GM23338 (cell line): ENCODE data around the gene NUAK2. TPM values are rescaled to one million over a fixed set of nuclear protein-coding genes. Genes with fewer than 3 reads are reported as not detected.

Experiments used
- ATAC-seq: fragments of 200-7000 bp; cut with Tn5 transposase; 3 replicates; pipeline ENCODE4 v1.9.1; 2020
- DNase-seq: peaks from one replicate; pipeline ENCODE4 v3.0.0-alpha.2; 2015; ENCODE audit warnings: low spot score
- H2AFZ ChIP-seq: fragments of 200-600 bp; sonication (generic); 2 replicates; pipeline ENCODE4 v1.8.0; 2016; ENCODE audit warnings: antibody characterized with exemption, mild to moderate bottlenecking, moderate library complexity
- H3F3A ChIP-seq: fragments of 200-600 bp; sonication (generic); replicated peaks from 2 replicates; pipeline ENCODE4 v1.8.0; 2017; ENCODE audit warnings: antibody characterized with exemption, mixed run types, low read depth
- H3K27ac ChIP-seq: fragments of 200-600 bp; sonication (generic); 2 replicates; pipeline ENCODE4 v1.6.1; 2016; ENCODE audit warnings: low read depth
- H3K27me3 ChIP-seq: fragments of 200-600 bp; sonication (generic); 2 replicates; pipeline ENCODE4 v1.8.0; 2016; ENCODE audit warnings: mild to moderate bottlenecking, mixed run types, moderate library complexity; ENCODE audit not compliant: insufficient read depth
- H3K36me3 ChIP-seq: fragments of 200-600 bp; sonication (generic); 2 replicates; pipeline ENCODE4 v1.8.0; 2016; ENCODE audit warnings: mild to moderate bottlenecking; ENCODE audit not compliant: insufficient read depth
- H3K4me1 ChIP-seq: fragments of 200-600 bp; sonication (generic); 2 replicates; pipeline ENCODE4 v1.8.0; 2016; ENCODE audit warnings: mild to moderate bottlenecking, moderate library complexity; ENCODE audit not compliant: insufficient read depth
- H3K4me2 ChIP-seq: fragments of 200-600 bp; sonication (generic); 2 replicates; pipeline ENCODE4 v1.7.1; 2017; ENCODE audit warnings: mixed run types
- H3K4me3 ChIP-seq: fragments of 200-600 bp; sonication (generic); 2 replicates; pipeline ENCODE4 v1.6.1; 2016; ENCODE audit warnings: mixed run types
- H3K79me2 ChIP-seq: fragments of 200-600 bp; sonication (generic); replicated peaks from 2 replicates; pipeline ENCODE4 v1.8.0; 2017; ENCODE audit warnings: mild to moderate bottlenecking; ENCODE audit not compliant: insufficient read depth
- H3K9me2 ChIP-seq: fragments of 200-600 bp; sonication (generic); 2 replicates; pipeline ENCODE4 v1.8.0; 2017; ENCODE audit not compliant: insufficient read depth
- H4K20me1 ChIP-seq: fragments of 200-600 bp; sonication (generic); replicated peaks from 2 replicates; pipeline ENCODE4 v1.8.0; 2017; ENCODE audit warnings: mild to moderate bottlenecking; ENCODE audit not compliant: insufficient read depth
- H3K27ac Mint-ChIP-seq: 2 replicates; pipeline ENCODE4 v1.8.0; 2020; ENCODE audit warnings: inconsistent platforms, mild to moderate bottlenecking, moderate library complexity, mixed read lengths
- H3K27me3 Mint-ChIP-seq: 3 replicates; pipeline ENCODE4 v1.8.0; 2022; ENCODE audit warnings: low read depth, mild to moderate bottlenecking, moderate library complexity, mixed read lengths, inconsistent platforms; ENCODE audit not compliant: insufficient read depth, poor library complexity
- H3K36me3 Mint-ChIP-seq: 3 replicates; pipeline ENCODE4 v1.8.0; 2021; ENCODE audit warnings: low read depth, mild to moderate bottlenecking, inconsistent platforms, moderate library complexity, mixed read lengths
- H3K4me1 Mint-ChIP-seq: 3 replicates; pipeline ENCODE4 v1.8.0; 2020; ENCODE audit warnings: mild to moderate bottlenecking, inconsistent platforms, mixed read lengths
- H3K4me3 Mint-ChIP-seq: 3 replicates; pipeline ENCODE4 v1.8.0; 2021; ENCODE audit warnings: moderate library complexity, mild to moderate bottlenecking, inconsistent platforms, mixed read lengths
- H3K9me3 Mint-ChIP-seq: 3 replicates; pipeline ENCODE4 v1.8.0; 2020; ENCODE audit warnings: moderate library complexity, mild to moderate bottlenecking, inconsistent platforms, mixed read lengths
- EZH2phosphoT487 ChIP-seq: fragments of 200-600 bp; sonication (generic); IDR thresholded peaks from one replicate; pipeline ENCODE4 v1.8.1; 2018; ENCODE audit warnings: antibody characterized with exemption; ENCODE audit not compliant: unreplicated experiment
- JUNB ChIP-seq: IDR thresholded peaks from one replicate; pipeline ENCODE4 v1.6.1; 2016; ENCODE audit warnings: antibody characterized with exemption; ENCODE audit not compliant: unreplicated experiment
- NANOG ChIP-seq: IDR thresholded peaks from 2 replicates; pipeline ENCODE4 v1.6.1; 2016; ENCODE audit warnings: antibody characterized with exemption, borderline replicate concordance
- STAT1 ChIP-seq: IDR thresholded peaks from one replicate; pipeline ENCODE4 v1.6.1; 2016; ENCODE audit warnings: antibody characterized with exemption; ENCODE audit not compliant: unreplicated experiment
- ZNF114 ChIP-seq: fragments of 250-450 bp; sonication (Bioruptor Pico); IDR thresholded peaks from 2 replicates; pipeline ENCODE4 v1.5.0; 2020; ENCODE audit warnings: mild to moderate bottlenecking, moderate library complexity
- polyA plus RNA-seq: library from polyadenylated mRNA; unstranded; fragments of >200 nt; fragmentation: Nextera tagmentation; extraction: Ambion mirVana; gene quantifications from 2 replicates; pipeline ENCODE4 v1.2.1, GENCODE V29; 2016
- total RNA-seq: library from RNA; depleted of rRNA; stranded (reverse); fragments of >200 nt; shearing (Covaris generic); gene quantifications from 2 replicates; pipeline ENCODE4 v1.2.3, GENCODE V29; 2014
- TF ChIP-seq, protein P1 (sequence below), 2 experiments: fragments of 200-600 bp in 1 of 2; sonication (generic) in 1 of 2; conservative IDR thresholded peaks; 2 replicates each; pipeline versions ENCODE4 v1.5.1 to v1.6.1; 2016 to 2017; ENCODE audit warnings: antibody characterized with exemption in 2 of 2, low read depth in 2 of 2, mild to moderate bottlenecking in 2 of 2, moderate library complexity in 1 of 2
- TF ChIP-seq, protein P2 (sequence below): IDR thresholded peaks from one replicate; pipeline ENCODE4 v1.6.1; 2018; ENCODE audit warnings: antibody characterized with exemption; ENCODE audit not compliant: unreplicated experiment
- TF ChIP-seq, protein P3 (sequence below): IDR thresholded peaks from 2 replicates; pipeline ENCODE4 v1.6.1; 2016; ENCODE audit warnings: antibody characterized with exemption

The NUAK2 gene
- total and polyA plus RNA-seq, 2 experiments from 2014 or later, result 7.8 to 15.3 TPM

DNA sequence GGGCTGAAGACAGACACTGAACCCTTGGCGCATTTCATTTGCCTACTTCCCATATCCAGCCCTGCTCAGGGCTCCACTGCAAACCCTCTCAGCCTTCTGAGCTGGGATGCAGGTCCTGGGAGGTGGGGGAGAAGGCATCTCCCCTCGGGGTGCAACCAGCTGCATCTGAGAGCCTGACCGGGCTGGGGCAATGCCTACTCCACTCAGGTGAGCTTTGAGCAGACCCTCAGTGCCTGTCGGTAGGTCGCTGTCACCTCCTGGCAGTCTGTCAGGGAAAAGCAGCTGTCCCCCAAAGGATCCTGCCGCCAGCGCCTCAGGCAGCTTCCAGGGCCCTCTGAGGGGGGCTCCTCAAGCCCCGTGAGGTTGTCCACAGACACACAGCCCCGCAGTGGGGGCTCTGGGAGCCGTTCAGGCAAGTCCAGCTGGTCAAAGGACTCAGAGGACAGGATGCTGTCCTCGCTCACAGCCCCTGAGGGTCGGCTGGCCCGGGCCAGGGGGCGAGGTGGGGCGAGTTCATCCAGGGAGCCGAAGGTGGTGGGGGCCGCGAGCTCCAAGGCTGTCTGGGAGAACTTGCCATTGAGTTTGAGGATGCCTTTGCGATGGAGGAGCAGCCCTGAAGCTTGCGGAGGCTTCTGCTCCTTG is 18.2 kb downstream of the NUAK2 start:
- H3F3A ChIP-seq, result peaks cover 12% of the 10 kb centered on the region
- TF ChIP-seq, protein P1, sequence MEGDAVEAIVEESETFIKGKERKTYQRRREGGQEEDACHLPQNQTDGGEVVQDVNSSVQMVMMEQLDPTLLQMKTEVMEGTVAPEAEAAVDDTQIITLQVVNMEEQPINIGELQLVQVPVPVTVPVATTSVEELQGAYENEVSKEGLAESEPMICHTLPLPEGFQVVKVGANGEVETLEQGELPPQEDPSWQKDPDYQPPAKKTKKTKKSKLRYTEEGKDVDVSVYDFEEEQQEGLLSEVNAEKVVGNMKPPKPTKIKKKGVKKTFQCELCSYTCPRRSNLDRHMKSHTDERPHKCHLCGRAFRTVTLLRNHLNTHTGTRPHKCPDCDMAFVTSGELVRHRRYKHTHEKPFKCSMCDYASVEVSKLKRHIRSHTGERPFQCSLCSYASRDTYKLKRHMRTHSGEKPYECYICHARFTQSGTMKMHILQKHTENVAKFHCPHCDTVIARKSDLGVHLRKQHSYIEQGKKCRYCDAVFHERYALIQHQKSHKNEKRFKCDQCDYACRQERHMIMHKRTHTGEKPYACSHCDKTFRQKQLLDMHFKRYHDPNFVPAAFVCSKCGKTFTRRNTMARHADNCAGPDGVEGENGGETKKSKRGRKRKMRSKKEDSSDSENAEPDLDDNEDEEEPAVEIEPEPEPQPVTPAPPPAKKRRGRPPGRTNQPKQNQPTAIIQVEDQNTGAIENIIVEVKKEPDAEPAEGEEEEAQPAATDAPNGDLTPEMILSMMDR (conservative IDR thresholded peaks at IDR 0.05; ENCODE audit: low read depth in 2 of 2), result 0 out of 4 replicates have a peak, but pooled peaks of 1 of the 2 experiments have one; percentile 22
- no peak for TF ChIP-seq STAT1
- H3K4me1 Mint-ChIP-seq, result peaks cover 40% of the 10 kb centered on the region
- peaks cover 28% of the 10 kb centered on the region for H3K4me1 ChIP-seq
- peak overlapping the region; percentile 90 for H3K27ac Mint-ChIP-seq
- H3K36me3 ChIP-seq, result peaks cover 28% of the 10 kb centered on the region
- no peak overlapping the region for H2AFZ ChIP-seq
- H3K9me2 ChIP-seq, result no peaks in the 10 kb centered on the region
- no peak overlapping the region for H3K4me3 ChIP-seq
- peak overlapping the region; percentile 100 for H3K27ac ChIP-seq
- ATAC-seq, result no peak
- H3K27me3 Mint-ChIP-seq, result peaks cover 19% of the 10 kb centered on the region
- no peaks in the 10 kb centered on the region for H4K20me1 ChIP-seq
- no peak for DNase-seq
- H3K4me2 ChIP-seq, result 0 out of 2 replicates have a peak overlapping the region, but pooled peaks have one; percentile 19
- H3K9me3 Mint-ChIP-seq, result no peaks in the 10 kb centered on the region
- H3K79me2 ChIP-seq, result peaks cover 4% of the 10 kb centered on the region; the same call in 1 of the 2 replicates
- peaks cover 61% of the 10 kb centered on the region for H3K36me3 Mint-ChIP-seq
- no peaks in the 10 kb centered on the region for H3K27me3 ChIP-seq
- no peak overlapping the region; the same call in 2 of the 3 replicates for H3K4me3 Mint-ChIP-seq

DNA sequence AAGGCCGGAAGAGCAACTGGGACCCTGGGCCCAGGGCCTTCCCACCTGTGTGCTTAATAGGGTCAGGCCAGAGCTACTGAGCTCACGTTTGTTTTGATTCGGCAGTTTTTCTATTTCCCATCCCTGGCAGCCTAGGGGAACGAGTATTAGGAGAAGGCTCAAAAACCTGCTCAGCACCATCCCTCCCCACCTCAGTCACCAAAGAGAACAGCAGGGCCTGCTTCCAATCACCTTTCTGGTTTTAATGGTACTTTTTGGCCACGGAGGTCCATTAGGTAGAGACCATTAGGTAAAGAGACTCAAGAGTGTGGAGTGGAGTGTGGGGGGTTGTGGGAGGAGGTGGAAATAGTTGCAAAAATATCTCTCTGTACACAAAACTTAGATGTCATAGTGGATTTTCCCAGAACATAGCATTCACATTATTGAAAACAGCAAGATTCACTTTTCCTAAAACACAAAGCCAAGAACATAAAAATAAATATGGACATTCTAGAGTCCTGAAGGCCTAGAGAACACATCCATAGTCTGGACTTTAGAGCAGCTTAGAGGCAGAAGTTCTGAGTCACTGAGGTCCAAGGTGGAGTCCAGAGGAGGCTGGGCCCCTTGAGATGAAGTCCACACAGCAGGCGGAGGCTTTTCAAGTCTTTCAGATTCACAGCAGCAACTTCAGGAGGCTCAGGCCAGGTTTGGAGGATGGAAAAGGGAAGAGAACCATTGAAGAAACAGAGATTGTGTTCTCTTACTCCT is 19.5 kb downstream of the NUAK2 start:
- H3K36me3 ChIP-seq, result peaks cover 15% of the 10 kb centered on the region
- Mint-ChIP-seq H3K36me3 (peaks cover 47% of the 10 kb centered on the region), H3K27ac (peak overlapping the region; percentile 100), H3K4me1 (peaks cover 48% of the 10 kb centered on the region), H3K9me3 (no peaks in the 10 kb centered on the region), H3K4me3 (peak overlapping the region; percentile 57), H3K27me3 (peaks cover 23% of the 10 kb centered on the region)
- peak overlapping the region; percentile 66 for H3K4me2 ChIP-seq
- H3F3A ChIP-seq, result peaks cover 12% of the 10 kb centered on the region
- H3K9me2 ChIP-seq, result no peaks in the 10 kb centered on the region
- H2AFZ ChIP-seq, result no peak overlapping the region
- no peaks in the 10 kb centered on the region for H3K27me3 ChIP-seq
- ATAC-seq (no peak), DNase-seq (no peak)
- H3K4me1 ChIP-seq, result peaks cover 34% of the 10 kb centered on the region
- H3K79me2 ChIP-seq, result peaks cover 4% of the 10 kb centered on the region; the same call in 1 of the 2 replicates
- H3K4me3 ChIP-seq, result peak overlapping the region; percentile 37
- H3K27ac ChIP-seq, result peak overlapping the region; percentile 100
- no peaks in the 10 kb centered on the region for H4K20me1 ChIP-seq
- TF ChIP-seq JUNB, result no peak
- TF ChIP-seq NANOG, result no peak
- TF ChIP-seq ZNF114 (CRISPR knock-in tag), result no peak
- TF ChIP-seq, protein P1 (conservative IDR thresholded peaks at IDR 0.05; ENCODE audit: low read depth in 2 of 2), result no peak
- TF ChIP-seq EZH2phosphoT487, result no peak
- TF ChIP-seq, protein P2, sequence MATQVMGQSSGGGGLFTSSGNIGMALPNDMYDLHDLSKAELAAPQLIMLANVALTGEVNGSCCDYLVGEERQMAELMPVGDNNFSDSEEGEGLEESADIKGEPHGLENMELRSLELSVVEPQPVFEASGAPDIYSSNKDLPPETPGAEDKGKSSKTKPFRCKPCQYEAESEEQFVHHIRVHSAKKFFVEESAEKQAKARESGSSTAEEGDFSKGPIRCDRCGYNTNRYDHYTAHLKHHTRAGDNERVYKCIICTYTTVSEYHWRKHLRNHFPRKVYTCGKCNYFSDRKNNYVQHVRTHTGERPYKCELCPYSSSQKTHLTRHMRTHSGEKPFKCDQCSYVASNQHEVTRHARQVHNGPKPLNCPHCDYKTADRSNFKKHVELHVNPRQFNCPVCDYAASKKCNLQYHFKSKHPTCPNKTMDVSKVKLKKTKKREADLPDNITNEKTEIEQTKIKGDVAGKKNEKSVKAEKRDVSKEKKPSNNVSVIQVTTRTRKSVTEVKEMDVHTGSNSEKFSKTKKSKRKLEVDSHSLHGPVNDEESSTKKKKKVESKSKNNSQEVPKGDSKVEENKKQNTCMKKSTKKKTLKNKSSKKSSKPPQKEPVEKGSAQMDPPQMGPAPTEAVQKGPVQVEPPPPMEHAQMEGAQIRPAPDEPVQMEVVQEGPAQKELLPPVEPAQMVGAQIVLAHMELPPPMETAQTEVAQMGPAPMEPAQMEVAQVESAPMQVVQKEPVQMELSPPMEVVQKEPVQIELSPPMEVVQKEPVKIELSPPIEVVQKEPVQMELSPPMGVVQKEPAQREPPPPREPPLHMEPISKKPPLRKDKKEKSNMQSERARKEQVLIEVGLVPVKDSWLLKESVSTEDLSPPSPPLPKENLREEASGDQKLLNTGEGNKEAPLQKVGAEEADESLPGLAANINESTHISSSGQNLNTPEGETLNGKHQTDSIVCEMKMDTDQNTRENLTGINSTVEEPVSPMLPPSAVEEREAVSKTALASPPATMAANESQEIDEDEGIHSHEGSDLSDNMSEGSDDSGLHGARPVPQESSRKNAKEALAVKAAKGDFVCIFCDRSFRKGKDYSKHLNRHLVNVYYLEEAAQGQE, result no peak
- TF ChIP-seq, protein P3, sequence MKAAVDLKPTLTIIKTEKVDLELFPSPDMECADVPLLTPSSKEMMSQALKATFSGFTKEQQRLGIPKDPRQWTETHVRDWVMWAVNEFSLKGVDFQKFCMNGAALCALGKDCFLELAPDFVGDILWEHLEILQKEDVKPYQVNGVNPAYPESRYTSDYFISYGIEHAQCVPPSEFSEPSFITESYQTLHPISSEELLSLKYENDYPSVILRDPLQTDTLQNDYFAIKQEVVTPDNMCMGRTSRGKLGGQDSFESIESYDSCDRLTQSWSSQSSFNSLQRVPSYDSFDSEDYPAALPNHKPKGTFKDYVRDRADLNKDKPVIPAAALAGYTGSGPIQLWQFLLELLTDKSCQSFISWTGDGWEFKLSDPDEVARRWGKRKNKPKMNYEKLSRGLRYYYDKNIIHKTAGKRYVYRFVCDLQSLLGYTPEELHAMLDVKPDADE, result no peak
